HT-29 (cell line): Measurements from ENCODE around the gene FUT2. TPM values are rescaled to one million over a fixed set of nuclear protein-coding genes. Genes with fewer than 3 reads are reported as not detected.
A peak's percentile ranks its signal among the peaks of the same experiment; 100 is the strongest.

Source experiments
- DNase-seq: peaks from one replicate; pipeline ENCODE4 v3.0.0-alpha.2; 2015; ENCODE audit warnings: low spot score
- total RNA-seq: library from RNA; depleted of rRNA; stranded (reverse); fragments of >200 nt; shearing (Covaris generic); gene quantifications from 2 replicates; pipeline ENCODE4 v1.2.3, GENCODE V29; 2014

Gene FUT2
- total RNA-seq, 1 experiment from 2014 or later = 14.3 TPM

- peak; percentile 78 for DNase-seq
Measured at GRCh38 chr19:48724796-48725753, 29.3 kb downstream of the FUT2 start.

- DNase-seq = no peak
Measured at GRCh38 chr19:48726556-48726955, 30.8 kb downstream of the FUT2 start.

- DNase-seq = no peak
Measured at GRCh38 chr19:48728911-48729664, 33.3 kb downstream of the FUT2 start.

GRCh38 chr19:48731452-48731851 lies 35.7 kb downstream of the FUT2 start:
- DNase-seq = no peak

- DNase-seq = no peak
Measured at GRCh38 chr19:48734625-48735024, 38.9 kb downstream of the FUT2 start.

GRCh38 chr19:48735031-48735615 lies 39.4 kb downstream of the FUT2 start:
- peak; percentile 65 for DNase-seq

- DNase-seq = peak; percentile 68
Measured at GRCh38 chr19:48737360-48737998, 41.7 kb downstream of the FUT2 start.

GRCh38 chr19:48738557-48739403 lies 43.0 kb downstream of the FUT2 start:
- DNase-seq = peak; percentile 97

- DNase-seq = no peak
Measured at GRCh38 chr19:48739404-48740163, 43.8 kb downstream of the FUT2 start.

- no peak for DNase-seq
Measured at GRCh38 chr19:48740164-48740972, 44.6 kb downstream of the FUT2 start, which contains the start of gene RASIP1. Gene RASIP1, minus strand, starts transcription at chr19:48740610. Its CDS starts 328 bp downstream, at chr19:48740282.

- DNase-seq = peak; percentile 49
Measured at GRCh38 chr19:48741129-48741999, 45.6 kb downstream of the FUT2 start.

- no peak for DNase-seq
Measured at GRCh38 chr19:48742096-48742495, 46.3 kb downstream of the FUT2 start.

- peak; percentile 84 for DNase-seq
Measured at GRCh38 chr19:48745208-48745995, 49.6 kb downstream of the FUT2 start.

GRCh38 chr19:48746110-48746509 lies 50.3 kb downstream of the FUT2 start:
- DNase-seq = no peak

GRCh38 chr19:48746738-48747575 lies 51.2 kb downstream of the FUT2 start, which contains the start of gene IZUMO1:
Gene IZUMO1, minus strand, starts transcription at chr19:48746909. Its CDS starts 1,050 bp downstream, at chr19:48745859.
- no peak for DNase-seq
